GM12892 (cell line): ENCODE data around the gene NSF.

Experiments used
- POLR2A ChIP-seq: IDR thresholded peaks from 2 replicates; pipeline ENCODE4 v1.6.1; 2011; ENCODE audit warnings: low read depth, low read length, control low read depth
- POLR2AphosphoS5 ChIP-seq: IDR thresholded peaks from 2 replicates; pipeline ENCODE4 v1.6.1; 2011; ENCODE audit warnings: low read depth, low read length, control low read depth

- TF ChIP-seq POLR2A (no peak), POLR2AphosphoS5 (no peak)
Measured at GRCh38 chr17:46791531-46791930, 201.1 kb downstream of the NSF start.
